Suprapubic skin (tissue), 4 donors: Measurements from ENCODE around the gene TBC1D22A. TPM values are rescaled to one million over a fixed set of nuclear protein-coding genes. Genes with fewer than 3 reads are reported as not detected.

Source experiments
- DNase-seq, 2 donors: peaks; one replicate each; pipeline ENCODE4 v3.0.0-alpha.2; 2019; ENCODE audit warnings: low spot score in 2 of 2
- H3K27ac ChIP-seq: fragments of 200-600 bp; sonication (generic); one replicate; pipeline ENCODE4 v1.5.1; 2019
- H3K27me3 ChIP-seq: fragments of 200-600 bp; sonication (generic); one replicate; pipeline ENCODE4 v1.5.1; 2019
- H3K36me3 ChIP-seq: fragments of 200-600 bp; sonication (generic); one replicate; pipeline ENCODE4 v1.5.1; 2019
- H3K4me1 ChIP-seq: fragments of 200-600 bp; sonication (generic); one replicate; pipeline ENCODE4 v1.5.1; 2019
- H3K4me3 ChIP-seq: fragments of 200-600 bp; sonication (generic); one replicate; pipeline ENCODE4 v1.5.1; 2019; ENCODE audit warnings: mild to moderate bottlenecking
- H3K9me3 ChIP-seq: fragments of 200-600 bp; sonication (generic); one replicate; pipeline ENCODE4 v1.5.1; 2019
- CTCF ChIP-seq, 2 donors: fragments of 200-600 bp in 1 of 2; fragments of 450-650 bp in 1 of 2; sonication (generic) in 1 of 2; IDR thresholded peaks; one replicate each; pipeline ENCODE4 v1.5.1; 2016 to 2019; ENCODE audit warnings: antibody characterized with exemption in 2 of 2, mild to moderate bottlenecking in 1 of 2, moderate library complexity in 1 of 2
- EP300 ChIP-seq: sonication (generic); formaldehyde crosslinking; IDR thresholded peaks from one replicate; pipeline ENCODE4 v1.6.1; 2017; ENCODE audit warnings: antibody characterized with exemption
- POLR2A ChIP-seq, 2 donors: fragments of 450-650 bp; IDR thresholded peaks; one replicate each; pipeline ENCODE4 v1.6.1; 2017; ENCODE audit warnings: antibody characterized with exemption in 2 of 2, mild to moderate bottlenecking in 2 of 2, moderate library complexity in 2 of 2
- POLR2AphosphoS5 ChIP-seq, 3 donors: sonication (generic); formaldehyde crosslinking; IDR thresholded peaks; one replicate each; pipeline ENCODE4 v1.6.1; 2017; ENCODE audit warnings: antibody characterized with exemption in 3 of 3
- WGBS: methylation state at CpG from one replicate; pipeline ENCODE4 v1.1.5; 2018; 5-methylcytosine and 5-hydroxymethylcytosine counted together
- total RNA-seq, 4 donors: library from RNA; depleted of rRNA; stranded (reverse); fragments of >200 nt; gene quantifications; one replicate each; pipeline ENCODE4 v1.1.0, GENCODE V29; 2016

The TBC1D22A gene
- total RNA-seq, 4 donors from 2014 or later, result 24.8 to 43.2 (median 35.4) TPM

- H3K36me3 ChIP-seq, result no peaks in the 10 kb centered on the region
- H3K27me3 ChIP-seq, result no peaks in the 10 kb centered on the region
- no peak for DNase-seq
- no peaks in the 10 kb centered on the region for H3K9me3 ChIP-seq
- 76% methylated on average over 10 of the region's 20 CpGs for WGBS
- H3K4me1 ChIP-seq, result peaks cover 55% of the 10 kb centered on the region
- H3K27ac ChIP-seq, result peak overlapping the region; percentile 88
- TF ChIP-seq EP300 (no peak), CTCF (IDR thresholded peaks at IDR 0.05) (no peak), POLR2AphosphoS5 (IDR thresholded peaks at IDR 0.05) (no peak), POLR2A (IDR thresholded peaks at IDR 0.05) (no peak)
- peak overlapping the region; percentile 87 for H3K4me3 ChIP-seq
Observed at GRCh38 chr22:46739094-46739870, 23.2 kb upstream of the TBC1D22A start.

DNA sequence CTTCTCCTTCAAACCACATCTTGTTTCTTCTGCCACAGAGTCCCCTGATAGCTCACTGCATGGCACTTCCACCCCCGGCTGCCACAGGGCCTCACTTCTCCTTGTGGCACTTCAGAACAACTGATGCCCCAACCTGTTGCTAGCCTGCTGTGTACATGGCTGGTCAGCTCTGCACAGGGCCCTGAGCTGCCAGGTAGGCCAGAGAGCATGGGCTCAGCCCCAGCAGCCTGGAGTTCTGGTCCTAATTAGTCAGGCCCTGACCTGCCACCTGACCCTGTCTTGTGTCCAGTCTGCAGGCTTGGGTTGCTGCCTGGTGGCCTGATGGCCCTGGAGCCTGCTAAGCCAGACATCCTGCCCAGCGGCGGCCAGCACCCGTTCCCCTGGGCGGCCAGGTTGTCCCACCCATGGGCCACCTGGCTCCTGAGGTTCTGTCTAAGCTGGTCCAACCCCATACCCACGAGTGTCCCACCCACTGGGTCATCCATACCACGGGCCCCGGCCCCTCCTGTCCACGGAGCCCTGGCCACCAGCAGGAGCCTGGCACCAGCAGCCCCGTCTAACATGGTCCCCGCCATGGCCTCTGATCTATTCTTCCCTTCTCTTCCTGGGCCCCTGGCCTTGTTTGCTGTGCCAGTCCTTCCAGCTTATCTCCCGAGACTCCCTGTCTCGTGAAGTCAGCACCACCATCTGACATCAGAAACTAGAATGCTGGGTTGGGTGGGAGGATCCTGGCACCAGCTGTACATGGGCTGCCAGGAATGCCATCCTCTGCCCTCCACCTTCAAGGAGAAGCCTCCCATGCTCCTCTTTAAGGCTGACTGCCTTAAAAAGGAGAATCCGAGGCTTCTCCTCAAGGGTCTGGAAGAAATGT is 21.3 kb upstream of the TBC1D22A start:
- no peak overlapping the region for H3K4me3 ChIP-seq
- TF ChIP-seq POLR2A (IDR thresholded peaks at IDR 0.05) (no peak), CTCF (IDR thresholded peaks at IDR 0.05) (no peak), POLR2AphosphoS5 (IDR thresholded peaks at IDR 0.05) (no peak), EP300 (no peak)
- no peaks in the 10 kb centered on the region for H3K9me3 ChIP-seq
- 90% methylated on average over 9 of the region's 14 CpGs for WGBS
- no peaks in the 10 kb centered on the region for H3K27me3 ChIP-seq
- H3K4me1 ChIP-seq, result peaks cover 36% of the 10 kb centered on the region
- no peaks in the 10 kb centered on the region for H3K36me3 ChIP-seq
- peak in 1 of 2 donors; percentile 67 for DNase-seq
- H3K27ac ChIP-seq, result no peak overlapping the region

GRCh38 chr22:46741974-46742519 is 20.4 kb upstream of the TBC1D22A start:
- Histone ChIP-seq H3K27ac (no peak overlapping the region), H3K4me1 (peaks cover 27% of the 10 kb centered on the region), H3K9me3 (no peaks in the 10 kb centered on the region), H3K27me3 (no peaks in the 10 kb centered on the region), H3K36me3 (no peaks in the 10 kb centered on the region), H3K4me3 (no peak overlapping the region)
- no peak for DNase-seq
- WGBS, result 90% methylated on average over 3 of the region's 6 CpGs
- no peak for TF ChIP-seq POLR2AphosphoS5 (IDR thresholded peaks at IDR 0.05)
- TF ChIP-seq POLR2A (IDR thresholded peaks at IDR 0.05), result no peak
- TF ChIP-seq CTCF (IDR thresholded peaks at IDR 0.05), result no peak
- TF ChIP-seq EP300, result no peak

- Histone ChIP-seq H3K9me3 (no peaks in the 10 kb centered on the region), H3K4me1 (peaks cover 21% of the 10 kb centered on the region), H3K27me3 (no peaks in the 10 kb centered on the region), H3K27ac (no peak overlapping the region), H3K36me3 (no peaks in the 10 kb centered on the region), H3K4me3 (no peak overlapping the region)
- DNase-seq, result no peak
- 62% methylated on average over 4 of the region's 6 CpGs for WGBS
- no peak for TF ChIP-seq EP300
- no peak for TF ChIP-seq POLR2A (IDR thresholded peaks at IDR 0.05)
- no peak for TF ChIP-seq CTCF (IDR thresholded peaks at IDR 0.05)
- TF ChIP-seq POLR2AphosphoS5 (IDR thresholded peaks at IDR 0.05), result no peak
Observed at GRCh38 chr22:46742576-46743221, 19.8 kb upstream of the TBC1D22A start.
